HEK293 (cell line): ENCODE measurements around the gene ADA.

Experiments
- MZF1 ChIP-seq: fragments of 450-650 bp; formaldehyde crosslinking; IDR thresholded peaks from 2 replicates; pipeline ENCODE4 v1.5.1; 2017; ENCODE audit warnings: missing biosample characterization, missing genetic modification characterization, borderline replicate concordance
- ZNF19 ChIP-seq: fragments of 450-650 bp; formaldehyde crosslinking; IDR thresholded peaks from 2 replicates; pipeline ENCODE4; 2016; ENCODE audit warnings: missing biosample characterization, missing genetic modification characterization, low read depth
- ZNF335 ChIP-seq: fragments of 450-650 bp; formaldehyde crosslinking; conservative IDR thresholded peaks from 2 replicates; pipeline ENCODE4 v1.5.1; 2016; ENCODE audit warnings: missing biosample characterization, missing genetic modification characterization

DNA sequence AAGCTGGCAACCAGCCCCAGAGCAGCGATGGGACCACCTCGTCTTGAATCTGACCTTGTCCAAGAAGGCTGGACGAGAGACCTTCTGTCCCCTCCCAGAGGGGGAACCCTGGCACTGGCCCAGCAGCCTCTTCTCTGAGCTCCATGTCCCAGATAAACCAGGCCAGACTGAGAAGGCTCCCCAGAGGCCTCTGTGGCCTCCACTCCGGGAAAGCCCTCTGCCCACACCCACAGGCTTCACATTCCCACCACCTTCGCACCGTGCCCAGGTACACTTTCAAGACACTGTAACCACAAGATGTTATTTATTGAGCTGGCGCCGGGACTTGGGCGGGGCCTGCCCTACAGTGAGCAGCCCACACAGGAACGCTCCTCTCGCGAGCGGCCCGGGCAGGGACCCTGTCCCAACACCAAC is 33.2 kb downstream of the ADA start:
- TF ChIP-seq ZNF335: no peak
- TF ChIP-seq ZNF19 (tag by site-specific recombination): no peak
- no peak for TF ChIP-seq MZF1 (tag by site-specific recombination)
